ENCODE measurements around the gene APOBR.

GRCh38 chr16:28544998-28545397 lies 50.6 kb downstream of the APOBR start:
- TF ChIP-seq TCF4 (CRISPR knock-in tag; IDR thresholded peaks at IDR 0.05; ENCODE audit: borderline replicate concordance) (no peak), PATZ1 (CRISPR knock-in tag; IDR thresholded peaks at IDR 0.05; ENCODE audit: borderline replicate concordance) (no peak), ZFP3 (CRISPR knock-in tag; IDR thresholded peaks at IDR 0.05) (no peak), TSHZ2 (CRISPR knock-in tag; IDR thresholded peaks at IDR 0.05) (no peak), CREB5 (CRISPR knock-in tag; IDR thresholded peaks at IDR 0.05; ENCODE audit: low read depth) (no peak), ZNF565 (CRISPR knock-in tag; conservative IDR thresholded peaks at IDR 0.05; ENCODE audit: low read depth) (no peak), ZNF70 (CRISPR knock-in tag; IDR thresholded peaks at IDR 0.05) (no peak), BACH2 (CRISPR knock-in tag; IDR thresholded peaks at IDR 0.05; ENCODE audit: borderline replicate concordance) (no peak), ISL1 (CRISPR knock-in tag; IDR thresholded peaks at IDR 0.05) (no peak), RARB (CRISPR knock-in tag; IDR thresholded peaks at IDR 0.05) (no peak)

All from SK-N-SH treated with all-trans-retinoic acid at 6 μM for 48 hours (cell line).